Esophagus squamous epithelium (tissue), 5 donors: ENCODE data around the gene FHIT. TPM values are rescaled to one million over a fixed set of nuclear protein-coding genes. Genes with fewer than 3 reads are reported as not detected.

Experiments used
- DNase-seq: peaks from one replicate; lab custom pipeline; 2025; lab: John Stamatoyannopoulos, UW
- H3K27ac ChIP-seq, 4 donors: fragments of 200-600 bp; sonication (generic); one replicate each; pipeline ENCODE4 v1.5.1; 2016 to 2019; ENCODE audit warnings: mild to moderate bottlenecking in 1 of 4
- H3K27me3 ChIP-seq, 4 donors: fragments of 200-600 bp; sonication (generic); 1 replicate in 3 of 4; 2 replicates in 1 of 4; pipeline versions ENCODE4 v1.5.1 to v1.6.0; 2017 to 2021; ENCODE audit warnings: antibody characterized with exemption in 1 of 4
- H3K36me3 ChIP-seq, 3 donors: fragments of 200-600 bp; sonication (generic); one replicate each; pipeline ENCODE4 v1.5.1; 2016 to 2019
- H3K4me1 ChIP-seq, 3 donors: fragments of 200-600 bp; sonication (generic); one replicate each; pipeline ENCODE4 v1.5.1; 2017 to 2019
- H3K4me3 ChIP-seq, 4 donors: fragments of 200-600 bp; sonication (generic); 1 replicate in 3 of 4; 2 replicates in 1 of 4; pipeline ENCODE4 v1.5.1; 2016 to 2019; ENCODE audit warnings: mild to moderate bottlenecking in 2 of 4, moderate library complexity in 1 of 4
- H3K9me3 ChIP-seq, 3 donors: fragments of 200-600 bp; sonication (generic); one replicate each; pipeline ENCODE4 v1.5.1; 2016 to 2019
- CTCF ChIP-seq, 6 experiments: fragments of 450-650 bp in 4 of 6; fragments of 200-600 bp in 2 of 6; sonication (generic) in 2 of 6; IDR thresholded peaks; one replicate each; pipeline ENCODE4 v1.5.1; 2016 to 2019; ENCODE audit warnings: antibody characterized with exemption in 6 of 6, mild to moderate bottlenecking in 4 of 6, moderate library complexity in 4 of 6
- POLR2A ChIP-seq, 4 donors: fragments of 450-650 bp; IDR thresholded peaks; one replicate each; pipeline ENCODE4 v1.6.1; 2017; ENCODE audit warnings: antibody characterized with exemption in 4 of 4, mild to moderate bottlenecking in 4 of 4, moderate library complexity in 3 of 4
- WGBS, 2 donors: methylation state at CpG; one replicate each; pipeline ENCODE4 v1.1.5; 2018; 5-methylcytosine and 5-hydroxymethylcytosine counted together
- intact Hi-C: fragments of 100-400 bp; cut with DNase I; formaldehyde crosslinking; loops from one replicate; pipeline ENCODE4 v1.15.0; 2022
- total RNA-seq, 4 donors: library from RNA; depleted of rRNA; stranded (reverse); fragments of >200 nt; gene quantifications; one replicate each; pipeline ENCODE4 v1.1.0, GENCODE V29; 2016
- donor health status: DM: yes; HTN: yes; CAD: no.

The FHIT gene
- total RNA-seq, 4 donors from 2014 or later: 0.64 to 5.7 (median 3.1) TPM

- H3K4me1 ChIP-seq: no peaks in the 10 kb centered on the region
- no peaks in the 10 kb centered on the region for H3K9me3 ChIP-seq
- DNase-seq: no peak
- no peak overlapping the region for H3K27ac ChIP-seq
- intact Hi-C loops: no loop called here
- TF ChIP-seq POLR2A (IDR thresholded peaks at IDR 0.05): no peak
- no peak for TF ChIP-seq CTCF (IDR thresholded peaks at IDR 0.05)
- H3K36me3 ChIP-seq: no peaks in the 10 kb centered on the region
- no peaks in the 10 kb centered on the region for H3K27me3 ChIP-seq
- H3K4me3 ChIP-seq: no peak overlapping the region
- 51 to 69% methylated on average over 2 of the region's 2 CpGs for WGBS, 2 donors
Observed at GRCh38 chr3:60301142-60301541, 950.1 kb downstream of the FHIT start.

DNA sequence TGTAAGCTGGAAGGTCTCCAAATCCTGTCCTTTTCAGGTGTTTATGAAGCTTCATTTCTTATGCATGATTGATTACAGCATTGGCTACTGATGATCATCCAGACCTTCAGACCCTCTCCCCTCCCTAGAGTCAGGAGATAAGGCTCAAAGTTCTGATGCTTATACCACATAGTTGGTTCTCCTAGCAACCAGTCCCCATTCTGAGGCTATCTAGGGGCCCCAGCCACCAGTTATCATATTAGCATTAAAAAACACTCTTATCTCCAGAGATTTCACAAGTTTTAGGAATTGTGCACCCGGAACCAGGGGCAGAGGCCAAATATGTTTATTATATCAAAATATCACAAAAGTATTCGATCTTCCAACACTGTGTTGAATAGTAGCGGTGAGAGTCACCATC is 953.1 kb downstream of the FHIT start:
- no peaks in the 10 kb centered on the region for H3K36me3 ChIP-seq
- intact Hi-C loops: no loop called here
- 92% methylated on average over 3 of the region's 3 CpGs for WGBS, 2 donors
- H3K27ac ChIP-seq: no peak overlapping the region
- DNase-seq: no peak
- TF ChIP-seq POLR2A (IDR thresholded peaks at IDR 0.05) (no peak), CTCF (IDR thresholded peaks at IDR 0.05) (no peak)
- H3K4me1 ChIP-seq: no peaks in the 10 kb centered on the region
- H3K4me3 ChIP-seq: no peak overlapping the region
- no peaks in the 10 kb centered on the region for H3K9me3 ChIP-seq
- no peaks in the 10 kb centered on the region for H3K27me3 ChIP-seq

GRCh38 chr3:60294181-60294580 is 957.1 kb downstream of the FHIT start:
- intact Hi-C loops: no loop called here
- no peak overlapping the region for H3K27ac ChIP-seq
- H3K4me3 ChIP-seq: no peak overlapping the region
- TF ChIP-seq CTCF (IDR thresholded peaks at IDR 0.05) (no peak), POLR2A (IDR thresholded peaks at IDR 0.05) (no peak)
- H3K9me3 ChIP-seq: no peaks in the 10 kb centered on the region
- no peaks in the 10 kb centered on the region for H3K4me1 ChIP-seq
- H3K27me3 ChIP-seq: no peaks in the 10 kb centered on the region
- WGBS, 2 donors: 24 to 31% methylated on average over 3 of the region's 3 CpGs
- no peak for DNase-seq
- no peaks in the 10 kb centered on the region for H3K36me3 ChIP-seq

- H3K27me3 ChIP-seq: no peaks in the 10 kb centered on the region
- no peaks in the 10 kb centered on the region for H3K9me3 ChIP-seq
- TF ChIP-seq POLR2A (IDR thresholded peaks at IDR 0.05): no peak
- no peak for TF ChIP-seq CTCF (IDR thresholded peaks at IDR 0.05)
- H3K4me1 ChIP-seq: no peaks in the 10 kb centered on the region
- intact Hi-C loops: no loop called here
- no peak for DNase-seq
- H3K27ac ChIP-seq: no peak overlapping the region
- no peak overlapping the region for H3K4me3 ChIP-seq
- WGBS, 2 donors: 75 to 82% methylated on average over 6 of the region's 6 CpGs
- H3K36me3 ChIP-seq: no peaks in the 10 kb centered on the region
Observed at GRCh38 chr3:60291115-60291514, 960.1 kb downstream of the FHIT start.

DNA sequence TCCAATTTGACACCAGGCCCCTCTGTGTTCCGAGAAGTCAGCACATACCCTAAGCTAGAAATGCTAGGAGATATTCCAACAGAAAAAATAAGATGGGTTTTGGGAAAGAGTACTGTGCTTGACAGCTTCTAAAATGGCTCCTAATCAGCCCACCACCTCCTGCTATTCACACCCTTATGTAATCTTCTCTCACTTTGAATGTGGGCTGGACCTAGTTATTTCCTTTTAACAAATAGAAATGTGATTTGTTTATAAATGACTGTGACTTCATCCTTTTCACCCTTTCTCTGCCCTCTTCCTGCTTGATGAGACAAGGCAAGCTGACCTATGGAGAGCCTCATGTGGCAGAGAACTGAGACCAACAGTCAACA is 961.1 kb downstream of the FHIT start:
- no peak for TF ChIP-seq POLR2A (IDR thresholded peaks at IDR 0.05)
- TF ChIP-seq CTCF (IDR thresholded peaks at IDR 0.05): no peak
- Histone ChIP-seq H3K9me3 (no peaks in the 10 kb centered on the region), H3K4me3 (no peak overlapping the region), H3K27ac (no peak overlapping the region), H3K27me3 (no peaks in the 10 kb centered on the region), H3K4me1 (no peaks in the 10 kb centered on the region), H3K36me3 (no peaks in the 10 kb centered on the region)
- WGBS, 2 donors: 82 to 93% methylated on average over 1 of the region's 1 CpG
- intact Hi-C loops: no loop called here
- no peak for DNase-seq
